ENCODE results near the gene GSTM1.

GSTM1 gene

DNA sequence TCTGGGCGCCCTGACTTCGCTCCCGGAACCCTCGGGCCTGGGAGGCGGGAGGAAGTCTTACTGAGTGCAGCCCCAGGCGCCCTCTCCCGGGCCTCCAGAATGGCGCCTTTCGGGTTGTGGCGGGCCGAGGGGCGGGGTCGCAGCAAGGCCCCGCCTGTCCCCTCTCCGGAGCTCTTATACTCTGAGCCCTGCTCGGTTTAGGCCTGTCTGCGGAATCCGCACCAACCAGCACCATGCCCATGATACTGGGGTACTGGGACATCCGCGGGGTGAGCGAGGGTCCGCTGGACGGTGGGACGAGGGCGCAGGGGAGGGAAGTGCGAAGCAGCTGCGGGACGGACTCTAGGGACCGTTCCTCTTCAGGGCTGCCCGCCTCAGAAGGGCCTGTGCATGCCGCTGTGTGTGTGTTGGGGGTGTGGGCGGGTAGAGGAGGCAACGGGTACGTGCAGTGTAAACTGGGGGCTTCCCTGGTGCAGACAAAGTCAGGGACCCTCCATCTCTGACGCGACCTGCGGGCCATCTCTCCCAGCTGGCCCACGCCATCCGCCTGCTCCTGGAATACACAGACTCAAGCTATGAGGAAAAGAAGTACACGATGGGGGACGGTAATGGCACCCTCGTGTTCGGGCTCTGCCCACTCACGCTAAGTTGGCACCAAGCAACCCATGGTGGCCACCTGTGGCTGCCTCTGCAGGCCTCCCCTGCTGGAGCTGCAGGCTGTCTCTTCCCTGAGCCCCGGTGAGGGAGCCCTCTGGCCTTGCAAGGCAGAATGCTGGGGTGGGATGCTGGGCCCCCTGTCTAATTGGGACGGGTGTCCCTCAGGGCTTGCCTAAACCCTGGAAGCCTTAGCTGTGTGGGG, at the start of gene GSTM1:
Gene GSTM1 (plus strand): TSS at position 177 of the 859 bp plus-strand sequence. CDS start 57 bp downstream, at position 234.
- DNase-seq, result peak; percentile 72

DNA sequence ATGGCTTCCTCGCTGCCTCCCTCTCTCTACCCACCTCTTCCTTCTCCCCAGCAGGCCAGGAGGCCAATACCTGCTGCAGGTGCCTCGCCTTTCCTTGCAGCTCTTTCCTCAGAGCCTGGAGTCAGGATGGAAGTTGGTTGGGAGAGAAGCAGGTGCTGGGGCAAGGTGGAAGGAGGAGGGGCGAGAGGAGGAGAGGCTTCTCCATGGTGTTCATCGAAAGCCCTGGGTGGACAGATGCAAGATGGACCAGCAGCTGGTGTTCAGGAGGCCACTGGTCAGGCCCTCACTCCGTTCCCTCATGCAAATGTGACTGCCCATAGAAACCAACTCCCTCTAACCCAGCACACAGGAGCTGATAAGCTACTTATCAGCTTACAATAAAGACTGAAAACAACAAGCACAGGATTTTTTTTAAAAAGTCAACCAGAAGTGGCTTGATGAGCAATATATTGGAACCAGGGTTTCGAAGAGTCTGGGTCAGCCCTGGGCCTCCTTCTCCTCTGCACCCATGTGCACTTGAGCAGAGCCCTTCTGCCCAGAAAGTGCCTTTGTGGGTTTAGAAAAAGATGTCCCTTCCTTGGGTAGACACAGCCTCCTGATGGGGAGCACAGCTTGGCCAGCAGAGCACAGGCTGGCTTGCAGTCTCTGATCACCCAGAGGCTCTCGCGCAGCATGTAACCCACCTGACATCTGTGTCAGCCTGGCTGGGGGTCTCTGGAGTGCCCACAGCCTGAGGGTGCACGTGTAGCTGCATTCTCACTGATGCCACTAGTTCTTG, 48.4 kb upstream of the GSTM1 start:
- no peak for DNase-seq

DNA sequence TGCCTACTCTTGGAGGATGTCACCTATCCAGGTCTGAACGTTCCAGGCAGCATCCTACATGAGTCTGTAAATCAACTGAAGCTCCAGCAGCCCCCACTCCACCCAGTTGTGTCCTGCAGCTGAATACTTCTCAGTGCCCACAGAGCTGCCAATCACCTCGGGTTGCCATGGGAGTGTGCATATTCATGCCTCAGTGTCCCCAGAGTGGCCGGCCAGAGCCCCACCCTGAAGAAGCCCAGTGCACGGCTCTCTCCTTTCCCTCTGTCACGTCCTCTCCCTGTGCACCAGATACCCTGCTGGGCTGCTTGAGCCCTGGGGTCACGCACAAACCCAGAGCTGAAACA, 47.8 kb upstream of the GSTM1 start:
- DNase-seq, result no peak

DNA sequence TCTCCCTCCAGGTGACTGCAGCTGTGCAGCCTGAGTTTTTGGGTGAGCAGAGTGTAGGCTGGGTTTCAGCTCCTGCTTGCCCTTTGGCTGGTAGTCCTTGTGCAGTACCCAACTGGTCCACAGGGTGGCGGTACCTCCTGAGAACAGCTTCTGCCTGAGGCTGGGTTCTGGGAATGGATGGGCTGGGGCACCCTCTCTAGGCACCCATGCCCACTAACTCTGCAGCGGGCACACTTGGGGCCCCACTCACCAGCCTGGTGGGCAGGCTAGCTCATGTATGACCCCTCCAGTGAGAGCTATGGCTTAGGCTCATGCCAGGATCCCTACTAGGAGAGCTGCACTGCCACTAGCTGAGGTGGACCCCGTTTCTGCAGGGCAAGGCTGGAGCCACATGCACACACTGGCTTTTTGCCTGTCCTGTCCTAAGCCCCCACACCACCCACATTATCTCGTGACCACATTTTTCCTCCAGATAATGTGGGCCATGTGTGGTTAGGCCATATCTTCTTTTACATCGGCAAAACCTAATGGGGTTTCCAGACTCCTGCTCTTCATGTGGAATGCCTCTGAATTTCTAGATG, 47.2 kb upstream of the GSTM1 start:
- peak; percentile 72 for DNase-seq

DNA sequence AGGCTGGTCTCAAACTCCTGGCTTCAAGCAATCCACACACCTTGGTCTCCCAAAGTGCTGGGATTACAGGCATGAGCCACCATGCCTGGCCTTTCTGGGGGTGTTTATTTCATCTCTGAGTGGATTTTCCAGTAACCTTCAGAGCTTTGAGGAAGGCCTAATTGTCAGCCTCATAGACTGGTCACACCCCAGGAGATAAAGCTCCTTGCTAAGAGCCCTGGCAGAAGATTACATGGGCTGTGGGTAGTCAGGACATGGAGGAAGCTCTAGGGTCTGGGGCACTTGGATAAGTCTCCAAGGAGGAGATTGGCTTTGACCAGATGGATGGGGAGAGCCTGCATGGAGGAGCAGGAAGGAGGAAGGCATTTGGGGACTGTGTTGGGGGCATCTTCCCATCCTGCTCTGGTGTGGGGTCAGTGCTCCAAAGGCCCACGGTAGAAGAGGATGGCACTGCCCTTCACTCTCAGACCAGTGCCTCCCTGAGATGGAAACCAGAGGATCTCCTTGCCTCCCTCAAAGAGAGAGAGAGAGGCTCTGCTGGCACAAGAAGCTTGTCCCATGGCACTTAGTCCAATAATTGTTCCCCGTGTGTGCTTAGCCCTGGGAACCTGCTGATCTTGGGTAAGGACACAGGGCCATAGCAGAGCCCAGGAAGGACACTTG, 46.4 kb upstream of the GSTM1 start:
- DNase-seq, result no peak

DNA sequence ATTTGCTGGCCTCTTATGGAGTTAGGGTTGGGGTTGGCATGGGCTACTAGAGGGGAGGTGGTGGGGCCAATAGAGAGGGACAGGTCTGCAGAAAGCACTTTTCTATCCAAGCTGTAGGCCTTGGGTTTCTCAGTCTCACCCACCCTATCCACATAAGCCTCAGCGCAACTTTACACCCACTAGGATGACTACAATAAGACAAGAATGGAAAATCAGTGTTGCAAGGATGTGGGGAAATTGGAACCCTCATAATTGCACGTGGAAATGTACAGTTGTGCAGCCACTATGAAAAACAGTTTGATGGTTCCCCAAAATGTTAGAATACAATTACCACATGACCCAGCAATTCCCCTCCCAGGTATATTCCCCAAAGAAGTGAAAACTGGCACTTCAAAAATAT, 45.8 kb upstream of the GSTM1 start:
- no peak for DNase-seq

DNA sequence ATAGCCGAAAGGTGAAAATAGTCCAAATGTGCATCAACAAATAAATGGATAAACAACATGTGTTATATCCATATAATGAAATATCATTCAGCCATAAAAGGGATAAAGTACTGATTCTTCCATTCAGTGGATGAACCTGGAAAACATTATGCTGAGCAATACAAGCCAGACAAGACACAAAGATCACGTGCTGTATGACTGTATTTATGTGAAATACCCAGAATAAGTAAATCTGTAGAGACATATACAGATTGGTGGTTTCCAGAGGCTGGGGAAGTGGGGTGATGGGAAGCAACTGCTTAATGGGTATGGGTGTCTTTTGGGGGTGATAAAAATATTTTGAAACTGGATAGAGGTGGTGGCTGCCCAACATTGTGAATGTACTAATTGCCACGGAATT, 45.0 kb upstream of the GSTM1 start:
- DNase-seq, result no peak

DNA sequence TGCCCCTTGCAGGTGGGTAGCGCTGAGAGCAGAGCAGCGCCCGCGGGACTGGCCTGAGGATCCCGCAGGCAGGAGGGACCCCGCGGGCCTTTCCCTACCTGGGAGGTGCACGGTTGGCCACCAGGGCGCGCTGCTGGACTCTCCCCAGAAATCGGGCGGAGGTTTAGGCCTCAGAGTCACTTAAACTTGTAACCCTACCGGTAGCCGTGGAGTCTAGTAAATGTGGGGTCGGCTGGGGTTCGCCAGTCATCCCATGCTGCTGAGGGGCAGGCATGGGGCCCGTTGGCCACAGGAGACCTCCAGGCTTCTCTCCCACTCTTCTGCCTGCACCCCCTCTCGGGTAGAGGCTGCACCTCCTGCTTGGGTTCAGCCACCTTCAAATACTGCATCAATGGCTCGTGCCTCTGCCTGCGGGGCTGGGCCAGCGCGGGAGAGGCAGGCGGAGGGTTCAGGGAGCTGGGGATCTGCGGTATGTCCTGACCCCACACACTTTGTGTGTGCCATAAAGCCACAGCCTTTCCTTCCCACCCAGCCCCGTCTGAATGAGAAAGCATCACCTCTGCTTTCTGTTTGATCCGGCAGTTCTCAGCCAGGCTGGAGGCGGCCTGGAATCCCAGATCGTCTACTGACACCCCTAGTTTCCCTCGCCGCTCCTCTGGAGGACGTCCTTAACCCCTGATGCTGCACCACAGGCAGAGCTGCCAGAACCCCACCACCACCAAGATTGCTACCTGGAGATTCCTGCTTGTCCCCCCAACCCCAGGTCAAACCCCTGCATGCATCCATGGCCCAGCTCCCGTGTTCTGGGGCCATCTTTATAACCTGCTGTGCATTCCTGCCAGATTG, 44.0 kb upstream of the GSTM1 start:
- peak; percentile 76 for DNase-seq

DNA sequence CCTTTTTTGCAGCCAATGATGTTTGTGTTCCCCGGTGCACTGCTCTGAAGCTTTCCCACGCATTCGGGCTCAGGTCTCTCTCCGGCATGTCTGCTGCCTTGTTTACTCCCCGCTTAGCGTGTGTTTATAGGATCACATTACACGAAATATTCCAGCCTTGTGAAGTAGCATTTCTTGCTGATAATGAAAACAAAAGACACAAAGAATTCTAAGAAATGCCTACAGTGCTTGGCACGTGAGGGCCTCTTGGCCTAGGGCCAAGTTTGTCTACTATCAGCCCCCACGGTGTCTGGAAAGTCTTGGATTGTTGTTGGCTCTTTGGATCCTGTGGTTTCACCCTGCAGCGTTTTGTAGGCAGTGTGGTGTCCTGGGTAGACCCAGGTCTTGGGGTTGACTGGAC, 42.9 kb upstream of the GSTM1 start:
- no peak for DNase-seq

DNA sequence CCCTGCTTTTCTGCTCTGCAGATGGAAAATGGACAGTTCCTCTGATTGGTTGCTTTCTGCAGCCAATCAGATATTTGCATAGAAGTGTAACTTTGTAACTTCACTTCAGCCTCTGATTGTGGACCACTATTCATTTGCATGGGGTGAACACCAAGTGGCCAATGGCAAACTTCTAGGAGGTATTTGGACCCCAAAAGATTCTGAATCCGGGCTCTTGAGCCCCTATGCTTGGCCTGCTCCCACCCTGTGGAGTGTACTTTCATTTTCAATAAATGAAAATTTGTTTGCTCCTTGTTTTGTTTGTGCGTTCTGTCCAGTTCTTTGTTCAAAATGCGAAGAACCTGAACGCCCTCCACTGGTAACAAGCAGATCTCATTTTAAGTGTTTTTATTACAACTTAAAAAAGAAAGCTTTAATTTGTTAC, 38.1 kb upstream of the GSTM1 start:
- DNase-seq, result peak; percentile 11

DNA sequence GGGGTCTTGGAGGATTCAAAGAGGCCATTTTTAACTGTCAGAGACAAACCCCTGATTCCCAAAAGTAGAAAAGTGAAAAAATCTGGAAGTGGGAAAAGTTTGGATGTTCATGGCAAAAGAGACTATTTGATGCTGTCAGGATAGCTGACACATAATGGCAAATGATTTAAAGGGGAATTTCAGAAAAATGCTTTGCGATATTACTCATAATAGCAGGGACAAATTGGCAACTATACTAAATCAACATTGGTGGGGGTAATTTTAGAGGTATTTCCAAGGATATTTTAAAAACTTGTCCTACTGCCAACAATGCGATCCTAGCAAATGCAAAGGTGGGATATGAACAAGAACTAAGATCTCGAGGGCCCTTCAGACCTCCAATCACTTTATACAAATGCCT, 37.0 kb upstream of the GSTM1 start:
- DNase-seq, result no peak

DNA sequence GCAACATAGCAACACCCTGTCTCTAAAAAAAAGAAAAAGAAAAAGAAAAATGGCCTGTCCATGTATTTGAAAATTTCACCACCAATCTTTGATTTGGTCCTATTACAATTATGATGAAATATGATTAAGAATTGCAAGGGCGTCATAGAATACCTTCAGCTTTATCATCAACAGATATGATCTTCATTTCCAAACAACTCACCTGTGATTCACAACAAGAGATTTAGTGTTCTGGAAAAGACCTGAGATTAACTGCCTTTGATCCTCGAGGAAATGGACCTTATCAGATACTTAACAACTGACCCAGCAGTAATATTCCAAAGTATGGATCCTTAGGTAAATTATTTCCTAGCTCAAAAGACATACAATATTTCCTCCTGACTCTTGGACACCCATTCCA, 35.2 kb upstream of the GSTM1 start:
- no peak for DNase-seq

DNA sequence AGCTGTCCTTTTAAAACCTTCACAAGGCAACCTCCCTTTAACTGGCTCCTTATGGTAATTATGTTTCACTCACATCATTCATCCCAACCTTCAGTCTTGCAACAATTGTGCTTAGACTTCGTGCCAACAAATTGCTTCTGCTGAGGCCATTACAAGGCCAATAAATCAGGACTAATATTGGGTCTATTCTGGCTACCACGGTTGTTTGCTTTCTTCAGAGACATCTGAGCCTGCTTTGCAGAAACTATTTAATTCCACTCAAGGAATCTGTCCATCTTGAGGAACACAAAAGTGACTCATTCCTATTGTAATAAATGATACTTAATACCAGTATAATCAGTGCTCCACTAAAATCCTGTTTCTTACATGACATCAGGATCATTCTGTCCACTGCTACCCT, 34.3 kb upstream of the GSTM1 start:
- DNase-seq, result no peak

DNA sequence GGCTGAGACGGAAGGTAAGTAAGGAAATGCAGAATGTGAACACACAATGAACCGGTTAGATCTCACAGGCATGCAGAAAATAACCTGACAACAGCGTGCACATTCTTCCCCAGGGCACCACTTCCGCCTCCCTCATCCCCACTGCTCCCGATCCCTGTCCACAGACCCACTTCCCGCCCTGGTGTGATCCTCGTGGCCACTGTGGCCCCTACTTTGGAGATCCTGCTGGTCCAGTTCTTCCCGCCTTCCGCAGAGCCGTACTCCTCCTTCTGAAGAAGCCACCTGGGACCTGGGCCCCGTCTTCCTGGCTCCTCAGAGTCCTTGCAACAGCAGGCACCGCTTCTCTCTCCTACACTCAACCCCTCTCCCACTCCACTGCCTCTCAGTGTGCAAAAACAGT, 33.1 kb upstream of the GSTM1 start:
- no peak for DNase-seq

DNA sequence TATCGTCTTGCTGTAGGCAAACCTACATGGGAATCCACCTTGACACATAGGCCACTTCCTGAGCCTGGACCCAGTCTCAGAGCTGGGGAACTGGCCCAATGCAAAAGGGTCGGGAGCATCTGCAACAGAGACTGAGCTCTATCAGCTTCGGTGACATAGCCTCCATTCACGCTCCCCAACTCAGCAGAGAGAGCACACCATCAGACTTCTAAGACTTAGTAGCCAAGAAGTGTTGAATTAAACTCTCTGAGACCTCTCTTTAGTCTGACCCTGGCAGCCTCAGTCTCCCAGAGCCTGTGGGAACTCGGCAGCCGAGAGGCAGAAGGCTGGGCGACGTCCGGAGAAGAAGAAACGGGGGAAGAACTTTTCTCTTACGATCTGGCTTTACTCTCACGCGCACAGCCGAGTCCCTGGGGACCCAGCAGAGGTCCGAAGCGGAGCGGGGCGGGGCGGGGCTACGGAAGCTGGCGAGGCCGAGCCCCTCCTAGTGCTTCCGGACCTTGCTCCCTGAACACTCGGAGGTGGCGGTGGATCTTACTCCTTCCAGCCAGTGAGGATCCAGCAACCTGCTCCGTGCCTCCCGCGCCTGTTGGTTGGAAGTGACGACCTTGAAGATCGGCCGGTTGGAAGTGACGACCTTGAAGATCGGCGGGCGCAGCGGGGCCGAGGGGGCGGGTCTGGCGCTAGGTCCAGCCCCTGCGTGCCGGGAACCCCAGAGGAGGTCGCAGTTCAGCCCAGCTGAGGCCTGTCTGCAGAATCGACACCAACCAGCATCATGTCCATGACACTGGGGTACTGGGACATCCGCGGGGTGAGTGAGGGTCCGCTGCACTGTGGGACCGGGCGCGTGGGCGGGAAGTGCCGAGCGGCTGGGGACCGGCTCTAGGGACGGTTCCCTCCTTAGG, 31.8 kb upstream of the GSTM1 start, which contains the start of gene GSTM4:
Gene GSTM4 (plus strand): TSS at position 485 of the 905 bp plus-strand sequence. CDS start 291 bp downstream, at position 776.
- DNase-seq, result peak; percentile 66

DNA sequence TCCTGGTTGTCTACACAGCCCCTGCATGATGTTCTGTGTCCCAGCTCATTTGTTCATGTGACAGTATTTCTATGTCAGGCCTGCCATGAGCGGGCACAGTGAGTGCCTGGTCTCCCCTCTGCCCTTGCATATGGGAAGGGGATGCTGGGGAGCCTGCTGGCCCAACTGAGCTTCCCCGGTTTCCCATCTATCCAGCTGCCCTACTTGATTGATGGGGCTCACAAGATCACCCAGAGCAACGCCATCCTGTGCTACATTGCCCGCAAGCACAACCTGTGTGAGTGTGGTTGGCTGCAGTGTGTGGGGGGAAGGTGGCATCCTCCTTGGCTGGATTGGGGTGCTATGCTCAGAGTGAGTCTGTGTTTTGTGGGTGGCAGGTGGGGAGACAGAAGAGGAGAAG, 30.2 kb upstream of the GSTM1 start:
- no peak for DNase-seq

DNA sequence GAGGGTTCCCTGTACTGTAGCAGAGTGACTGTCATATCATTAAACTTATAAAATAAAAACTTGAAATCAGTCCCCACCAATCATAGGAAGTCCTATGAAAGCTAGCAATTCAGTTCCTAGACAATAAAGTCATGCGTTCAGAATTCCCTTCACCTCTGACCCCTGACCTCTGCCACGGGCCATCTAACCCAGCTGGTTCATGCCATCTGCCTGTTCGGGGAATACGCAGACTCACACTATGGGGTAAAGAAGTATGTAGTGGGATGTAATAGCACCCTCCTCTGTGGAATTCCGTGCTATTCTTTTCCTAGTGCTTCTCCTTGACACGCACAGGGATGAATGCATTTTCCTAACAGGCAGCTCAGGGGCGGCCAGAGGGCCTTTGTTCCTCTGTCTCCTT, 29.6 kb upstream of the GSTM1 start:
- DNase-seq, result no peak

DNA sequence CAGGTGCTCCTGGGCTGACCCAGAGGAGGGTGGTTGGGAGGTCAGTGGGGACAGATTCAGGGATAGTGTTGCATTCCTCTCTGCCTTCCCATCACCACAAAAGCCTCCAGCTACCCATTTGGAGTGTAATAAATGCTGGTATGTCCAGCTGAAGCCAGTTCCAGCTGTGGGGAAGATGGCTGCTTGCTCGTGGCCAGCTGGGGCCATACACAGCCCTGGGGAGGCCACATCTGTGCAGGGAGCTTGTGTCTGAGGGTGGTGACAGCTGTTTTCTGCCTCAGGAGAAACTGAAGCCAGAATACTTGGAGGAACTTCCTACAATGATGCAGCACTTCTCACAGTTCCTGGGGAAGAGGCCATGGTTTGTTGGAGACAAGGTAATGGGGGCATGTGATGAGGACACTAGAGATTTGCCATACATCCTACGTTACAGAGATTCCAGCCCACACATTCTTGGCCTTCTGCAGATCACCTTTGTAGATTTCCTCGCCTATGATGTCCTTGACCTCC, 29.0 kb upstream of the GSTM1 start:
- DNase-seq, result no peak

DNA sequence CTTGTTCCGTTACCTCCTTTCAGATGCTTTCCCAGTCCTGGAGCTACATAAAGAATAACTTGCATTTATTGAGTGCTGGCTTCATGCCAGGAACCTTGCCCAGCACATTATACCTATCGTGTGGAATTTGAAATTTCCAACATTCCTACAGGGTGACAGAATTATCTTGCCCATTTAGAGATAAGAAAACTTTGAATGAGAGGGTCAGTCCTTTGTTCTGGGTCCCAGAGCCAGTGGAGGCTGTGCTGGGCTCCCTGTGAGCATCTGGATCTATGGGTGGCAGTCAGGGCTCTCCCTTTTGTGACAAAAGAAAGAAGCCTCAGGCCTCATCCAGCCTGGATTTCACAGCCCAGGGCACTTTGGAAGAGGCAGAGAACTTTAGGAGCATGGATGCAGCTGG, 28.5 kb upstream of the GSTM1 start:
- no peak for DNase-seq

DNA sequence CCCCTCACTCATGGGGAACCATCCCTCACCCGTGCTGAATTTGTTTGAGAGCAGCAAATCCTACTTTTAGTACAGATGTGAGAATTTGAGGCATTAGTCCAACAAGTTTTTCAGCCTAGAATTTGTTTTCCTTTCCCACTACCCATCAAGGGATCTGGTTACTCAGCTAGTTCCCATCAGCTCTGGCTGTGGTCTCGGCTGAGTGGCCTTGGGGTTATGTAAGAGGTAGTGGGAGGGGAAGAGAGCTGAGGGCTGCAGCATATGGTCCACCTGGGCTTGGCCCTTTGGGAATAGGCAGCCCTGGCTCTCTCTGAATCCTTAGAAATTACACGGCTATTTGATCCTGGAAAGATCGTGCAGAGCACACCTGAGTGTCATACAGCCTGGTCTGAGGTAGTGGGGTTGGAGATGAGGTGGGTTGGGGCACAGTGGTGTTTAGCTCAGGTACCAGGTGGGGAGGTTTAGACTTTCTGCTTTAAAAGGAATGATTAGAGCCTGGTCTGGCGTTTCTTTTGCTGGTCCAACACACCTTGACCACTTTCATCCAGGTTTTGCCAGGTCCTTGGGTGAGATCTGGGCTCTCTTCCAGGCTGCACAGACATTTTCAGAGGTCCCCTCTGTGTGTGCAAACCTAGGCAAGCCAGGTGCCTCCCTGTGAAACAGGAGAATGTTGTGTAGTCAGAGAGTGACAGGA, 27.5 kb upstream of the GSTM1 start:
- no peak for DNase-seq
